NB4 (cell line): ENCODE data around the gene TMPRSS11F.

Source experiments
- MYC ChIP-seq: IDR thresholded peaks from 2 replicates; pipeline ENCODE4 v1.6.1; 2011; ENCODE audit warnings: low read depth, low read length
- POLR2A ChIP-seq: IDR thresholded peaks from 2 replicates; pipeline ENCODE4 v1.6.1; 2011; ENCODE audit warnings: mild to moderate bottlenecking; ENCODE audit not compliant: insufficient read length; ENCODE audit errors: extremely low read depth
- TF ChIP-seq, protein P1 (sequence below): IDR thresholded peaks from one replicate; pipeline ENCODE4 v1.5.1; 2012; ENCODE audit warnings: low read depth, low read length

DNA sequence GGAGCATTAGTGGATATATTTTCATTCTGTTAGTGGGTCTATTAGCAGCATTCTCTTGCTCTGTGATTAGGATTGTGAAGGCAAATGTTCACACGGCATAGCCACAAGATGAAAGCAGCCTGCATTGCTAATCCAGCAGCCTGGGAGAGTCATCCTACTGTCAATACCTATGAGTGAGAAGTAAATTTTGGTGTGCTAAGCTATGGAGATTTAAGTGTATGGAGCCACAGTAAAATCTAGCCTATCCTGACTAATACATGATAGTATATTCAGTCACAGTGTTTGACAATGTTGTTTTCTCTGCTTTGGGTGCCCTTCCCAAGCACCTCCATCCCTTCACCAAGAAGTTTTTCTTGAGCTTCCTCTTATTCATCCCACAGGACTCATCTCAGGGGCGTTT is 47.2 kb upstream of the TMPRSS11F start:
- TF ChIP-seq, protein P1, sequence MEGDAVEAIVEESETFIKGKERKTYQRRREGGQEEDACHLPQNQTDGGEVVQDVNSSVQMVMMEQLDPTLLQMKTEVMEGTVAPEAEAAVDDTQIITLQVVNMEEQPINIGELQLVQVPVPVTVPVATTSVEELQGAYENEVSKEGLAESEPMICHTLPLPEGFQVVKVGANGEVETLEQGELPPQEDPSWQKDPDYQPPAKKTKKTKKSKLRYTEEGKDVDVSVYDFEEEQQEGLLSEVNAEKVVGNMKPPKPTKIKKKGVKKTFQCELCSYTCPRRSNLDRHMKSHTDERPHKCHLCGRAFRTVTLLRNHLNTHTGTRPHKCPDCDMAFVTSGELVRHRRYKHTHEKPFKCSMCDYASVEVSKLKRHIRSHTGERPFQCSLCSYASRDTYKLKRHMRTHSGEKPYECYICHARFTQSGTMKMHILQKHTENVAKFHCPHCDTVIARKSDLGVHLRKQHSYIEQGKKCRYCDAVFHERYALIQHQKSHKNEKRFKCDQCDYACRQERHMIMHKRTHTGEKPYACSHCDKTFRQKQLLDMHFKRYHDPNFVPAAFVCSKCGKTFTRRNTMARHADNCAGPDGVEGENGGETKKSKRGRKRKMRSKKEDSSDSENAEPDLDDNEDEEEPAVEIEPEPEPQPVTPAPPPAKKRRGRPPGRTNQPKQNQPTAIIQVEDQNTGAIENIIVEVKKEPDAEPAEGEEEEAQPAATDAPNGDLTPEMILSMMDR = no peak
- TF ChIP-seq POLR2A (no peak), MYC (no peak)
